H9 (cell line): ENCODE data around the gene CREB3L2. TPM values are rescaled to one million over a fixed set of nuclear protein-coding genes. Genes with fewer than 3 reads are reported as not detected.

Source experiments
- DNase-seq: peaks from one replicate; pipeline ENCODE4 v3.0.0-alpha.2; 2017
- H2AFZ ChIP-seq: one replicate; pipeline ENCODE4 v1.6.1; 2013; ENCODE audit warnings: mild to moderate bottlenecking, low read length, control low read depth, moderate library complexity
- H2AK5ac ChIP-seq: 2 replicates; pipeline ENCODE4 v1.6.1; 2013; ENCODE audit warnings: low read length, control low read depth, mixed read lengths; ENCODE audit not compliant: insufficient read length
- H2BK120ac ChIP-seq: one replicate; pipeline ENCODE4 v1.6.1; 2013; ENCODE audit warnings: low read depth, mild to moderate bottlenecking, low read length, control low read depth, inconsistent platforms; ENCODE audit not compliant: poor library complexity, severe bottlenecking
- H2BK12ac ChIP-seq: 2 replicates; pipeline ENCODE4 v1.6.1; 2013; ENCODE audit warnings: low read length, control low read depth, mixed read lengths, low read depth; ENCODE audit not compliant: insufficient read length
- H2BK15ac ChIP-seq: 2 replicates; pipeline ENCODE4 v1.6.1; 2013; ENCODE audit warnings: low read depth, low read length, control low read depth
- H2BK20ac ChIP-seq: one replicate; pipeline ENCODE4 v1.6.1; 2013; ENCODE audit warnings: low read depth, mild to moderate bottlenecking, low read length, control low read depth, inconsistent platforms; ENCODE audit not compliant: poor library complexity, severe bottlenecking
- H2BK5ac ChIP-seq: 2 replicates; pipeline ENCODE4 v1.6.1; 2013; ENCODE audit warnings: low read length, control low read depth, mixed read lengths; ENCODE audit not compliant: insufficient read length
- H3K14ac ChIP-seq: 2 replicates; pipeline ENCODE4 v1.6.1; 2013; ENCODE audit warnings: low read length, control low read depth; ENCODE audit not compliant: insufficient read depth
- H3K18ac ChIP-seq: 2 replicates; pipeline ENCODE4 v1.6.1; 2013; ENCODE audit warnings: low read depth, mild to moderate bottlenecking, mixed read lengths, low read length, control low read depth; ENCODE audit not compliant: insufficient read length
- H3K23ac ChIP-seq: 2 replicates; pipeline ENCODE4 v1.6.1; 2013; ENCODE audit warnings: low read length, control low read depth, mixed read lengths, low read depth; ENCODE audit not compliant: insufficient read length
- H3K23me2 ChIP-seq: 2 replicates; pipeline ENCODE4 v1.6.1; 2013; ENCODE audit warnings: low read depth, mild to moderate bottlenecking, mixed read lengths, low read length, control low read depth; ENCODE audit not compliant: insufficient read length, poor library complexity, severe bottlenecking
- H3K27ac ChIP-seq: 2 replicates; pipeline ENCODE4 v1.5.1; 2013; ENCODE audit warnings: low read length, control low read depth, mixed read lengths, low read depth; ENCODE audit not compliant: insufficient read length
- H3K27me3 ChIP-seq: 2 replicates; pipeline ENCODE4 v1.6.1; 2013; ENCODE audit warnings: low read length, control low read depth, inconsistent platforms; ENCODE audit not compliant: insufficient read depth
- H3K4ac ChIP-seq: 2 replicates; pipeline ENCODE4 v1.6.1; 2013; ENCODE audit warnings: low read depth, mild to moderate bottlenecking, control low read depth, inconsistent platforms, low read length, moderate library complexity
- H3K4me1 ChIP-seq: 2 replicates; pipeline ENCODE4 v1.6.1; 2013; ENCODE audit warnings: low read length, control low read depth, inconsistent platforms; ENCODE audit not compliant: insufficient read depth
- H3K4me2 ChIP-seq: 2 replicates; pipeline ENCODE4 v1.6.1; 2013; ENCODE audit warnings: low read length, control low read depth, mixed read lengths; ENCODE audit not compliant: insufficient read length, insufficient read depth
- H3K56ac ChIP-seq: 2 replicates; pipeline ENCODE4 v1.6.1; 2013; ENCODE audit warnings: low read depth, mild to moderate bottlenecking, mixed read lengths, low read length, control low read depth; ENCODE audit not compliant: insufficient read length
- H3K79me1 ChIP-seq: 2 replicates; pipeline ENCODE4 v1.6.1; 2013; ENCODE audit warnings: low read depth, mild to moderate bottlenecking, moderate library complexity, low read length, control low read depth, inconsistent platforms; ENCODE audit not compliant: insufficient read depth, poor library complexity, severe bottlenecking
- H3K79me2 ChIP-seq: 2 replicates; pipeline ENCODE4 v1.6.1; 2013; ENCODE audit warnings: low read length, control low read depth, inconsistent platforms; ENCODE audit not compliant: insufficient read depth
- H3K9ac ChIP-seq: 2 replicates; pipeline ENCODE4 v1.6.1; 2013; ENCODE audit warnings: low read length, control low read depth, mixed read lengths; ENCODE audit not compliant: insufficient read length; ENCODE audit errors: extremely low read depth
- H3K9me3 ChIP-seq: one replicate; pipeline ENCODE4 v1.6.1; 2013; ENCODE audit warnings: low read depth, low read length, inconsistent platforms; ENCODE audit not compliant: control insufficient read depth
- H3T11ph ChIP-seq: one replicate; pipeline ENCODE4 v1.6.1; 2013; ENCODE audit warnings: mild to moderate bottlenecking, low read length, control low read depth, inconsistent platforms
- H4K20me1 ChIP-seq: one replicate; pipeline ENCODE4 v1.6.1; 2013; ENCODE audit not compliant: control insufficient read depth, insufficient read length, insufficient read depth
- H4K5ac ChIP-seq: 2 replicates; pipeline ENCODE4 v1.6.1; 2013; ENCODE audit warnings: low read depth, mild to moderate bottlenecking, mixed read lengths, low read length, control low read depth; ENCODE audit not compliant: insufficient read length
- H4K8ac ChIP-seq: replicated peaks from 2 replicates; pipeline ENCODE4 v1.6.1; 2013; ENCODE audit warnings: low read length, control low read depth, mixed read lengths, low read depth; ENCODE audit not compliant: insufficient read length
- H4K91ac ChIP-seq: 2 replicates; pipeline ENCODE4 v1.6.1; 2013; ENCODE audit warnings: low read depth, mild to moderate bottlenecking, moderate library complexity, mixed read lengths, low read length, control low read depth; ENCODE audit not compliant: insufficient read length
- H3K27ac Mint-ChIP-seq, 3 experiments: 2 replicates in 2 of 3; 3 replicates in 1 of 3; pipeline ENCODE4 v1.8.0; 2020 to 2021; ENCODE audit warnings: mixed read lengths in 3 of 3, mild to moderate bottlenecking in 1 of 3, moderate library complexity in 1 of 3
- H3K27me3 Mint-ChIP-seq: 2 replicates; pipeline ENCODE4 v1.8.0; 2021; ENCODE audit warnings: low read depth, mild to moderate bottlenecking, moderate library complexity, mixed read lengths
- H3K36me3 Mint-ChIP-seq, 3 experiments: 2 replicates in 2 of 3; 3 replicates in 1 of 3; pipeline ENCODE4 v1.8.0; 2020 to 2021; ENCODE audit warnings: low read depth in 3 of 3, mixed read lengths in 3 of 3; ENCODE audit not compliant: insufficient read depth in 1 of 3
- H3K4me1 Mint-ChIP-seq, 2 experiments: 2 replicates each; pipeline ENCODE4 v1.8.0; 2020; ENCODE audit warnings: mixed read lengths in 2 of 2
- H3K4me3 Mint-ChIP-seq, 2 experiments: 2 replicates in 1 of 2; 3 replicates in 1 of 2; pipeline ENCODE4 v1.8.0; 2020 to 2021; ENCODE audit warnings: mild to moderate bottlenecking in 2 of 2, mixed read lengths in 2 of 2, moderate library complexity in 1 of 2
- H3K9me3 Mint-ChIP-seq, 2 experiments: 2 replicates in 1 of 2; 3 replicates in 1 of 2; pipeline ENCODE4 v1.8.0; 2020; ENCODE audit warnings: mild to moderate bottlenecking in 2 of 2, mixed read lengths in 2 of 2, moderate library complexity in 1 of 2
- WGBS: extraction: QIAGEN DNeasy Blood & Tissue Kit; methylation state at CpG from one replicate; pipeline ENCODE4 v1.1.7; 2013; ENCODE audit warnings: missing lambda C conversion rate, low lambda C conversion rate, mixed read lengths; ENCODE audit not compliant: insufficient read length; ENCODE audit errors: extremely low coverage; 5-methylcytosine and 5-hydroxymethylcytosine counted together
- total RNA-seq: library from RNA; stranded (reverse); gene quantifications from 2 replicates; pipeline ENCODE4 v1.2.1, GENCODE V29; 2021
- TF ChIP-seq, protein P1 (sequence below): fragments of 200-600 bp; sonication (generic); conservative IDR thresholded peaks from 3 replicates; pipeline ENCODE4 v1.8.0; 2021; ENCODE audit warnings: antibody characterized with exemption, mild to moderate bottlenecking

The CREB3L2 gene
- total RNA-seq, 1 experiment from 2014 or later = 60.7 TPM

DNA sequence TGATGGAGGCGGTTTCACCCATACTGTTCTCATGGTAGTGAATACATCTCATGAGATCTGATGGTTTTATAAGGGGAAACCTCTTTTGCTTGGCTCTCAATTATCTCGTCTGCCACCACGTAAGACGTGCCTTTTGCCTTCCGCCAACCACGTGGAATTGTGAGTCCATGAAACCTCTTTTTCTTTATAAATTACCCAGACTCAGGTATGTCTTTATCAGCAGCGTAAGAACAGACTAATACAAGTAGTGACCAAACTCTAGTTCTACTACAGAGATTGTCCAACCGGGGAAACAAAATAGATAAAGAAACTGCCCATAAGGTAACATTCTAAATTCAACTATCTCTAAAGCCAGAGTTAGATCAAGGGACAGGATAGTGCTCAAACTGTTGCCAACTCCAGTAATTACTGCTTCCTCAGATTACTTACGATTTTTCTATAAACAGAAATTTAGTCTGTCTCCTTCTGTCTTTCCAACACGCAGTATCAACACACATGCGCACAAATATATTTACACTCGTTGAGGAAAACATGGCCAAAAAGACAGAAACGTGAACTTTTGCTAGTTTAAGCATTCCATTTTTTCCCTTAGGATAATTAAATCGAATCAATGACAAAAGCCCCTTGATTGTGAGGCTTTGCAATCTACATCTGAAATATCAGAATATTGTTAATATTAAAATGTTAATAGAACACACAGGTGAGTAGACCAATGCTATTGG, 36.9 kb downstream of the CREB3L2 start:
- H2BK12ac ChIP-seq = no peak overlapping the region
- H3K9me3 ChIP-seq = no peaks in the 10 kb centered on the region
- TF ChIP-seq, protein P1, sequence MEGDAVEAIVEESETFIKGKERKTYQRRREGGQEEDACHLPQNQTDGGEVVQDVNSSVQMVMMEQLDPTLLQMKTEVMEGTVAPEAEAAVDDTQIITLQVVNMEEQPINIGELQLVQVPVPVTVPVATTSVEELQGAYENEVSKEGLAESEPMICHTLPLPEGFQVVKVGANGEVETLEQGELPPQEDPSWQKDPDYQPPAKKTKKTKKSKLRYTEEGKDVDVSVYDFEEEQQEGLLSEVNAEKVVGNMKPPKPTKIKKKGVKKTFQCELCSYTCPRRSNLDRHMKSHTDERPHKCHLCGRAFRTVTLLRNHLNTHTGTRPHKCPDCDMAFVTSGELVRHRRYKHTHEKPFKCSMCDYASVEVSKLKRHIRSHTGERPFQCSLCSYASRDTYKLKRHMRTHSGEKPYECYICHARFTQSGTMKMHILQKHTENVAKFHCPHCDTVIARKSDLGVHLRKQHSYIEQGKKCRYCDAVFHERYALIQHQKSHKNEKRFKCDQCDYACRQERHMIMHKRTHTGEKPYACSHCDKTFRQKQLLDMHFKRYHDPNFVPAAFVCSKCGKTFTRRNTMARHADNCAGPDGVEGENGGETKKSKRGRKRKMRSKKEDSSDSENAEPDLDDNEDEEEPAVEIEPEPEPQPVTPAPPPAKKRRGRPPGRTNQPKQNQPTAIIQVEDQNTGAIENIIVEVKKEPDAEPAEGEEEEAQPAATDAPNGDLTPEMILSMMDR = no peak
- H3K14ac ChIP-seq = no peak overlapping the region
- no peak overlapping the region for H4K5ac ChIP-seq
- H3K4me2 ChIP-seq = no peak overlapping the region
- no peaks in the 10 kb centered on the region for H3K27me3 ChIP-seq
- H4K20me1 ChIP-seq = no peaks in the 10 kb centered on the region
- no peak overlapping the region for H2BK15ac ChIP-seq
- no peak overlapping the region for H2BK120ac ChIP-seq
- no peak overlapping the region for H2AFZ ChIP-seq
- H3K23ac ChIP-seq = no peak overlapping the region
- H3K4me1 ChIP-seq = peaks cover 15% of the 10 kb centered on the region; the same call in 1 of the 2 replicates
- H3K9me3 Mint-ChIP-seq = peaks cover 0 to 4% of the 10 kb centered on the region in 2 experiments; a peak in 2 of 5 replicates
- H4K8ac ChIP-seq = no peak overlapping the region
- WGBS = no CpG with 5 or more reads among the region's 14 CpGs
- H3K27ac ChIP-seq = no peak overlapping the region
- no peak overlapping the region for H3K4ac ChIP-seq
- no peaks in the 10 kb centered on the region for H3K27me3 Mint-ChIP-seq
- H3K23me2 ChIP-seq = no peaks in the 10 kb centered on the region
- peaks cover 31 to 34% of the 10 kb centered on the region in 2 experiments for H3K4me1 Mint-ChIP-seq
- H2BK20ac ChIP-seq = no peak overlapping the region
- no peak overlapping the region for H3K27ac Mint-ChIP-seq
- H3K56ac ChIP-seq = no peak overlapping the region
- H3T11ph ChIP-seq = no peak overlapping the region
- no peak overlapping the region for H3K18ac ChIP-seq
- H3K36me3 Mint-ChIP-seq = peaks cover 12 to 33% (median 29%) of the 10 kb centered on the region in 3 experiments
- H4K91ac ChIP-seq = no peak overlapping the region
- no peak overlapping the region for H3K4me3 Mint-ChIP-seq
- peaks cover 3% of the 10 kb centered on the region; the same call in 1 of the 2 replicates for H3K79me2 ChIP-seq
- no peak for DNase-seq
- no peak overlapping the region for H2BK5ac ChIP-seq
- no peak overlapping the region for H2AK5ac ChIP-seq
- H3K9ac ChIP-seq = no peak overlapping the region
- peaks cover 4% of the 10 kb centered on the region for H3K79me1 ChIP-seq
